Right cardiac atrium (tissue), 5 donors: ENCODE data around the gene CRACDL. TPM values are rescaled to one million over a fixed set of nuclear protein-coding genes. Genes with fewer than 3 reads are reported as not detected.

ENCODE experiments used
- ATAC-seq, 2 donors: fragments of 200-7000 bp; cut with Tn5 transposase; one replicate each; pipeline versions ENCODE4 v1.8.0 to v1.9.1; 2020; ENCODE audit warnings: moderate library complexity in 2 of 2, mild to moderate bottlenecking in 1 of 2
- DNase-seq, 3 donors: peaks; one replicate each; pipeline ENCODE4 v3.0.0-alpha.2; 2020
- H3K27ac ChIP-seq: one replicate; pipeline ENCODE4 v1.5.1; 2013; ENCODE audit warnings: mild to moderate bottlenecking, low read length, control low read depth, moderate library complexity
- H3K27me3 ChIP-seq: one replicate; pipeline ENCODE4 v1.6.1; 2013; ENCODE audit not compliant: control insufficient read depth, insufficient read depth
- H3K4me1 ChIP-seq: one replicate; pipeline ENCODE4 v1.6.1; 2013; ENCODE audit warnings: low read length; ENCODE audit not compliant: control insufficient read depth, insufficient read depth
- H3K4me3 ChIP-seq: one replicate; pipeline ENCODE4 v1.5.1; 2013; ENCODE audit warnings: low read length, control low read depth
- H3K9me3 ChIP-seq: one replicate; pipeline ENCODE4 v1.6.1; 2013; ENCODE audit warnings: low read length; ENCODE audit not compliant: control insufficient read depth
- WGBS: extraction: QIAGEN DNeasy Blood & Tissue Kit; methylation state at CpG from one replicate; pipeline ENCODE4 v1.1.7; 2013; 5-methylcytosine and 5-hydroxymethylcytosine counted together
- intact Hi-C, 4 donors: fragments of 100-400 bp; cut with DNase I; formaldehyde crosslinking; loops; one replicate each; pipeline versions ENCODE4 v1.11.0 to v1.14.0; 2022 to 2023
- polyA plus RNA-seq: library from polyadenylated mRNA; stranded (reverse); fragments of 200-250 nt; gene quantifications from one replicate; pipeline ENCODE4 v1.2.3, GENCODE V29; 2013
- total RNA-seq, 4 donors: library from RNA; stranded (reverse); fragmentation: NEBNext Ultra II Directional; extraction: Animal tissue kit (Norgen Biotek cat#: 25700); gene quantifications; one replicate each; pipeline ENCODE4 v1.2.1, GENCODE V29; 2021
- donor health status: healthy with polysubstance abuse.
- donor health status: DM: no; HTN: yes; CAD: no.
- donor health status: DM: no; HTN: no; CAD: no.
- donor health status: DM: no; HTN: yes; CAD: no; lungs with severe emphysema.
- donor health status: DM: yes; HTN: yes; CAD: no.

CRACDL gene
- total and polyA plus RNA-seq, 5 donors = 2.7 to 5.7 (median 4.9) TPM

- 81% methylated on average over 4 of the region's 4 CpGs for WGBS
- ATAC-seq (no peak), DNase-seq (no peak)
- no peaks in the 10 kb centered on the region for H3K4me1 ChIP-seq
- H3K9me3 ChIP-seq = no peaks in the 10 kb centered on the region
- no peak overlapping the region for H3K27ac ChIP-seq
- H3K4me3 ChIP-seq = no peak overlapping the region
- intact Hi-C loops = no loop called here
- no peaks in the 10 kb centered on the region for H3K27me3 ChIP-seq
Measured at GRCh38 chr2:98924038-98924830, 11.8 kb downstream of the CRACDL start.

- Histone ChIP-seq H3K27ac (no peak overlapping the region), H3K4me3 (no peak overlapping the region), H3K27me3 (no peaks in the 10 kb centered on the region), H3K4me1 (no peaks in the 10 kb centered on the region), H3K9me3 (no peaks in the 10 kb centered on the region)
- DNase-seq (no peak), ATAC-seq (no peak)
- WGBS = 70% methylated on average over 1 of the region's 1 CpG
- intact Hi-C loops = no loop called here
Measured at GRCh38 chr2:98923244-98923940, 12.6 kb downstream of the CRACDL start.

GRCh38 chr2:98921062-98921461 lies 15.0 kb downstream of the CRACDL start:
- H3K4me3 ChIP-seq = no peak overlapping the region
- intact Hi-C loops = no loop called here
- DNase-seq = no peak
- 91% methylated on average over 9 of the region's 9 CpGs for WGBS
- no peaks in the 10 kb centered on the region for H3K9me3 ChIP-seq
- no peak overlapping the region for H3K27ac ChIP-seq
- no peak for ATAC-seq
- no peaks in the 10 kb centered on the region for H3K27me3 ChIP-seq
- H3K4me1 ChIP-seq = no peaks in the 10 kb centered on the region

- no peaks in the 10 kb centered on the region for H3K27me3 ChIP-seq
- no peak overlapping the region for H3K27ac ChIP-seq
- intact Hi-C loops = no loop called here
- H3K4me3 ChIP-seq = no peak overlapping the region
- no peaks in the 10 kb centered on the region for H3K9me3 ChIP-seq
- no peak for DNase-seq
- 36% methylated on average over 4 of the region's 4 CpGs for WGBS
- ATAC-seq = no peak
- H3K4me1 ChIP-seq = no peaks in the 10 kb centered on the region
Measured at GRCh38 chr2:98917031-98917471, 19.0 kb downstream of the CRACDL start.

GRCh38 chr2:98915751-98916358 lies 20.2 kb downstream of the CRACDL start:
- no peaks in the 10 kb centered on the region for H3K9me3 ChIP-seq
- H3K4me3 ChIP-seq = no peak overlapping the region
- no peaks in the 10 kb centered on the region for H3K4me1 ChIP-seq
- no peak for DNase-seq
- intact Hi-C loops = no loop called here
- H3K27ac ChIP-seq = no peak overlapping the region
- WGBS = 86% methylated on average over 9 of the region's 9 CpGs
- H3K27me3 ChIP-seq = no peaks in the 10 kb centered on the region
- ATAC-seq = no peak

- H3K9me3 ChIP-seq = no peaks in the 10 kb centered on the region
- H3K27ac ChIP-seq = no peak overlapping the region
- H3K4me3 ChIP-seq = no peak overlapping the region
- WGBS = 71% methylated on average over 10 of the region's 10 CpGs
- no peaks in the 10 kb centered on the region for H3K27me3 ChIP-seq
- ATAC-seq (peak in 1 of 2 donors; percentile 9), DNase-seq (no peak)
- intact Hi-C loops = no loop called here
- H3K4me1 ChIP-seq = no peaks in the 10 kb centered on the region
Measured at GRCh38 chr2:98914713-98915580, 21.1 kb downstream of the CRACDL start.

GRCh38 chr2:98913916-98914712 lies 21.9 kb downstream of the CRACDL start:
- H3K9me3 ChIP-seq = no peaks in the 10 kb centered on the region
- ATAC-seq = no peak
- 81% methylated on average over 12 of the region's 12 CpGs for WGBS

GRCh38 chr2:98912957-98913915 lies 22.8 kb downstream of the CRACDL start:
- ATAC-seq = no peak
- DNase-seq = no peak
- H3K9me3 ChIP-seq = no peaks in the 10 kb centered on the region
- H3K27ac ChIP-seq = no peak overlapping the region
- 67% methylated on average over 11 of the region's 11 CpGs for WGBS
- H3K4me3 ChIP-seq = no peak overlapping the region
- no peaks in the 10 kb centered on the region for H3K27me3 ChIP-seq
- intact Hi-C loops = no loop called here
- H3K4me1 ChIP-seq = peaks cover 5% of the 10 kb centered on the region

More at GRCh38 chr2:98913916-98914712, 21.9 kb downstream of the CRACDL start:
- Histone ChIP-seq H3K27me3 (no peaks in the 10 kb centered on the region), H3K4me1 (peaks cover 5% of the 10 kb centered on the region), H3K27ac (no peak overlapping the region), H3K4me3 (no peak overlapping the region)
- intact Hi-C loops = no loop called here
- no peak for DNase-seq

GRCh38 chr2:98912221-98912851 lies 23.7 kb downstream of the CRACDL start:
- H3K4me1 ChIP-seq = peaks cover 5% of the 10 kb centered on the region
- H3K27ac ChIP-seq = no peak overlapping the region
- no peaks in the 10 kb centered on the region for H3K27me3 ChIP-seq
- DNase-seq (peak in 2 of 3 donors; percentile 51 to 66), ATAC-seq (peak; percentile 64 to 74)
- WGBS = 52% methylated on average over 18 of the region's 18 CpGs
- H3K4me3 ChIP-seq = no peak overlapping the region
- H3K9me3 ChIP-seq = no peaks in the 10 kb centered on the region
- intact Hi-C loops = no loop called here
